Measurements from ENCODE around the gene EIF4A3.

Gene EIF4A3

GRCh38 chr17:80183581-80184422 is 36.9 kb upstream of the EIF4A3 start:
- ATAC-seq (replicated peaks; ENCODE audit: extremely low read depth, poor library complexity, severe bottlenecking) (no peak), DNase-seq (ENCODE audit: low spot score in 2 of 2) (no peak)
- H3K4me3 Mint-ChIP-seq, result no peak overlapping the region
- no peaks in the 10 kb centered on the region for H3K36me3 Mint-ChIP-seq (ENCODE audit: insufficient read depth)
- peaks cover 28% of the 10 kb centered on the region for H3K27me3 Mint-ChIP-seq
- H3K9me3 Mint-ChIP-seq, result no peaks in the 10 kb centered on the region
- H3K4me1 Mint-ChIP-seq, result no peaks in the 10 kb centered on the region
- no peak overlapping the region for H3K27ac Mint-ChIP-seq (ENCODE audit: low read depth)

- Mint-ChIP-seq H3K36me3 (ENCODE audit: insufficient read depth) (peaks cover 2% of the 10 kb centered on the region), H3K9me3 (no peaks in the 10 kb centered on the region), H3K4me3 (no peak overlapping the region), H3K27ac (ENCODE audit: low read depth) (no peak overlapping the region), H3K4me1 (no peaks in the 10 kb centered on the region), H3K27me3 (peaks cover 28% of the 10 kb centered on the region)
- DNase-seq (ENCODE audit: low spot score in 2 of 2), result no peak
- no peak for ATAC-seq (replicated peaks; ENCODE audit: extremely low read depth, poor library complexity, severe bottlenecking)
Measured at GRCh38 chr17:80182845-80183223, 35.9 kb upstream of the EIF4A3 start.

GRCh38 chr17:80182118-80182844 is 35.4 kb upstream of the EIF4A3 start:
- Mint-ChIP-seq H3K4me3 (no peak overlapping the region), H3K9me3 (no peaks in the 10 kb centered on the region), H3K4me1 (no peaks in the 10 kb centered on the region), H3K36me3 (ENCODE audit: insufficient read depth) (peaks cover 2% of the 10 kb centered on the region), H3K27ac (ENCODE audit: low read depth) (no peak overlapping the region), H3K27me3 (peaks cover 28% of the 10 kb centered on the region)
- ATAC-seq (replicated peaks; ENCODE audit: extremely low read depth, poor library complexity, severe bottlenecking) (no peak), DNase-seq (ENCODE audit: low spot score in 2 of 2) (no peak)

- H3K4me1 Mint-ChIP-seq, result no peaks in the 10 kb centered on the region
- H3K9me3 Mint-ChIP-seq, result no peaks in the 10 kb centered on the region
- no peak overlapping the region for H3K27ac Mint-ChIP-seq (ENCODE audit: low read depth)
- ATAC-seq (replicated peaks; ENCODE audit: extremely low read depth, poor library complexity, severe bottlenecking), result no peak
- DNase-seq (ENCODE audit: low spot score in 2 of 2), result no peak
- H3K27me3 Mint-ChIP-seq, result peaks cover 28% of the 10 kb centered on the region
- peaks cover 2% of the 10 kb centered on the region for H3K36me3 Mint-ChIP-seq (ENCODE audit: insufficient read depth)
- no peak overlapping the region for H3K4me3 Mint-ChIP-seq
Measured at GRCh38 chr17:80181431-80181830, 34.5 kb upstream of the EIF4A3 start.

GRCh38 chr17:80180192-80180591 is 33.3 kb upstream of the EIF4A3 start:
- Mint-ChIP-seq H3K9me3 (no peaks in the 10 kb centered on the region), H3K4me3 (no peak overlapping the region), H3K27me3 (peaks cover 19% of the 10 kb centered on the region), H3K4me1 (no peaks in the 10 kb centered on the region), H3K27ac (ENCODE audit: low read depth) (no peak overlapping the region), H3K36me3 (ENCODE audit: insufficient read depth) (peaks cover 2% of the 10 kb centered on the region)
- ATAC-seq (replicated peaks; ENCODE audit: extremely low read depth, poor library complexity, severe bottlenecking), result no peak
- no peak for DNase-seq (ENCODE audit: low spot score in 2 of 2)

- Mint-ChIP-seq H3K9me3 (no peaks in the 10 kb centered on the region), H3K27me3 (peaks cover 17% of the 10 kb centered on the region), H3K4me1 (no peaks in the 10 kb centered on the region), H3K4me3 (no peak overlapping the region), H3K27ac (ENCODE audit: low read depth) (no peak overlapping the region), H3K36me3 (ENCODE audit: insufficient read depth) (peaks cover 2% of the 10 kb centered on the region)
- DNase-seq (ENCODE audit: low spot score in 2 of 2), result no peak
- ATAC-seq (replicated peaks; ENCODE audit: extremely low read depth, poor library complexity, severe bottlenecking), result no peak
Measured at GRCh38 chr17:80177986-80178595, 31.2 kb upstream of the EIF4A3 start.

- Mint-ChIP-seq H3K27me3 (peaks cover 6% of the 10 kb centered on the region), H3K4me3 (no peak overlapping the region), H3K4me1 (no peaks in the 10 kb centered on the region), H3K9me3 (no peaks in the 10 kb centered on the region), H3K27ac (ENCODE audit: low read depth) (no peak overlapping the region), H3K36me3 (ENCODE audit: insufficient read depth) (peaks cover 2% of the 10 kb centered on the region)
- ATAC-seq (replicated peaks; ENCODE audit: extremely low read depth, poor library complexity, severe bottlenecking), result no peak
- no peak for DNase-seq (ENCODE audit: low spot score in 2 of 2)
Measured at GRCh38 chr17:80176757-80177156, 29.8 kb upstream of the EIF4A3 start.

GRCh38 chr17:80173916-80174315 is 27.0 kb upstream of the EIF4A3 start:
- Mint-ChIP-seq H3K36me3 (ENCODE audit: insufficient read depth) (peaks cover 2% of the 10 kb centered on the region), H3K27me3 (peaks cover 10% of the 10 kb centered on the region), H3K4me3 (no peak overlapping the region), H3K27ac (ENCODE audit: low read depth) (no peak overlapping the region), H3K9me3 (no peaks in the 10 kb centered on the region), H3K4me1 (no peaks in the 10 kb centered on the region)
- ATAC-seq (replicated peaks; ENCODE audit: extremely low read depth, poor library complexity, severe bottlenecking), result no peak
- no peak for DNase-seq (ENCODE audit: low spot score in 2 of 2)

- ATAC-seq (replicated peaks; ENCODE audit: extremely low read depth, poor library complexity, severe bottlenecking) (no peak), DNase-seq (ENCODE audit: low spot score in 2 of 2) (no peak)
- H3K4me1 Mint-ChIP-seq, result no peaks in the 10 kb centered on the region
- no peaks in the 10 kb centered on the region for H3K9me3 Mint-ChIP-seq
- no peak overlapping the region for H3K4me3 Mint-ChIP-seq
- no peak overlapping the region for H3K27ac Mint-ChIP-seq (ENCODE audit: low read depth)
- peaks cover 14% of the 10 kb centered on the region for H3K27me3 Mint-ChIP-seq
- peaks cover 2% of the 10 kb centered on the region for H3K36me3 Mint-ChIP-seq (ENCODE audit: insufficient read depth)
Measured at GRCh38 chr17:80173126-80173525, 26.2 kb upstream of the EIF4A3 start.

GRCh38 chr17:80171681-80172080 is 24.8 kb upstream of the EIF4A3 start:
- Mint-ChIP-seq H3K36me3 (ENCODE audit: insufficient read depth) (no peaks in the 10 kb centered on the region), H3K27me3 (peaks cover 28% of the 10 kb centered on the region), H3K9me3 (no peaks in the 10 kb centered on the region), H3K27ac (ENCODE audit: low read depth) (no peak overlapping the region), H3K4me1 (no peaks in the 10 kb centered on the region), H3K4me3 (no peak overlapping the region)
- no peak for ATAC-seq (replicated peaks; ENCODE audit: extremely low read depth, poor library complexity, severe bottlenecking)
- no peak for DNase-seq (ENCODE audit: low spot score in 2 of 2)

GRCh38 chr17:80169784-80170500 is 23.0 kb upstream of the EIF4A3 start, which contains the start of gene CARD14:
CARD14 (plus strand) TSS chr17:80170030; CDS start chr17:80181439, 11,409 bp downstream.
- H3K4me1 Mint-ChIP-seq, result no peaks in the 10 kb centered on the region
- no peak within 1 kb of the TSS for H3K4me3 Mint-ChIP-seq
- DNase-seq (ENCODE audit: low spot score in 2 of 2) (no peak), ATAC-seq (replicated peaks; ENCODE audit: extremely low read depth, poor library complexity, severe bottlenecking) (no peak)
- H3K36me3 Mint-ChIP-seq (ENCODE audit: insufficient read depth), result no peaks in the 10 kb centered on the region
- peaks cover 30% of the 10 kb centered on the region for H3K27me3 Mint-ChIP-seq
- H3K9me3 Mint-ChIP-seq, result no peaks in the 10 kb centered on the region
- no peak within 1 kb of the TSS for H3K27ac Mint-ChIP-seq (ENCODE audit: low read depth)

- no peak for ATAC-seq (replicated peaks; ENCODE audit: extremely low read depth, poor library complexity, severe bottlenecking)
- DNase-seq (ENCODE audit: low spot score in 2 of 2), result no peak
- Mint-ChIP-seq H3K27me3 (peaks cover 35% of the 10 kb centered on the region), H3K27ac (ENCODE audit: low read depth) (no peak overlapping the region), H3K36me3 (ENCODE audit: insufficient read depth) (no peaks in the 10 kb centered on the region), H3K4me3 (no peak overlapping the region), H3K4me1 (no peaks in the 10 kb centered on the region), H3K9me3 (no peaks in the 10 kb centered on the region)
Measured at GRCh38 chr17:80169107-80169506, 22.2 kb upstream of the EIF4A3 start.

Measured in central memory CD8-positive, alpha-beta T cell (primary cell).